Left lobe of liver (tissue), 2 donors: ENCODE results near the gene SPAG6. TPM values are rescaled to one million over a fixed set of nuclear protein-coding genes. Genes with fewer than 3 reads are reported as not detected.

Source experiments
- ATAC-seq: fragments of 200-7000 bp; cut with Tn5 transposase; one replicate; pipeline ENCODE4 v1.9.1; 2020; ENCODE audit warnings: mild to moderate bottlenecking, moderate library complexity
- DNase-seq: peaks from one replicate; pipeline ENCODE4 v3.0.0-alpha.2; 2020; ENCODE audit warnings: low spot score
- total RNA-seq: library from RNA; stranded (reverse); gene quantifications from one replicate; pipeline ENCODE4 v1.2.1, GENCODE V29; 2021
- donor health status: DM: no; HTN: no; CAD: no; lungs with moderate emphysema.
- donor health status: DM: no; HTN: yes; CAD: no.

SPAG6 gene
- total RNA-seq, 1 donor from 2014 or later: not detected

DNA sequence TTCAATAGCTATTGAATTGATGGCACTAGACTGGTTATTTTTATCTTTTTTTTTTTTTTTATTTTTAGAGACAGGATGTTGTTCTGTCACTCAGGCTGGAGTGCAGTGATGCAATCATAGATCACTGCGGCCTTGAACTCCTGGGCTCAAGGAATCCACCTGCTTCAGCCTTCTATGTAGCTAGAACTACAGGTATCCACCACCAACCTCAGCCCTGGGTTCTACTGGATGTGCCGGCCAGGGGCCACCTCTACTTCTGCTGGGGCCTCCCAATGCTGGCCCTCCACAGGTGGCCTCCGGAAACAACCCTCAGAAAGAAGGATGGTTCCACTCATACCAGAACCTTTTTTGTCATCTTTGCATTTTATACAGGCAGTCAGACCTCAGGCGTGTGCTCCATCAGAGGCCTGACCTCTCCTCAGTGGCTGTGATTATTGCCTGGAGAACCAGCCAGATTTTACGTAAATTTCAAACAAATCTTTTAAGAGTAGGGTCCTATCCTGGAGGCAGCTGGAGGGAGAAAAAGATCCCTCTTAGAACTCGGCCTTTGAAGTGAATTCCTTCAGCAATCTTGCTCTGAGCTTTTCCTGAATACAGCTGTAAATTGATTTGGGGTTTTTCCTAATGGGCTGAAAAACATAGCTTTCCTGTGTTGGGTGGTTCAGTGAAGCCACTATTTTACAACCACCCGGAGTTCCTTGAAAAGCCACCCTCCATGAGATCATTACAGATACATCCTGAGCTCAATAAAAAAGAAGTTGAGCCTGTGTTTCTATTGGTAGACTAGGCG is 110.0 kb downstream of the SPAG6 start:
- ATAC-seq: no peak
- no peak for DNase-seq

DNA sequence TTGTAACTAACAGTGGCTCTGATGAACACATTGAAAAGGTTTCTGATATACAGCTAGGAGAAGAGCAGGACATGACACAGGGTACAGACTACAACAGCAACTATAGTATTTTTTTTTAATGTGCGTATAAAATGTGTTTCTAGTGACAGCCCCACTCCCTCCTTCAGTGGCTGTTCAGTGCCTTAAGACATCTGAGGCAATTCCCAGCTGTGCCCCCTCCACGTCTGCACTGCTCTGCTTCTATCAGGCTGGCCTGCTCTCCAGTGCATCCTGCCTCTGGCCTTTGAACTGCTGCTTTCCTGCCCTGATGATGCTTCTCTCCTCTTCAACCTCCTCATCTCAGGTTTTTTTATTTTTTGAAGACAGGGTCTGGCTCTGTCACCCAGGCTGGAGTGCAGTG is 111.2 kb downstream of the SPAG6 start:
- ATAC-seq: no peak
- no peak for DNase-seq

DNA sequence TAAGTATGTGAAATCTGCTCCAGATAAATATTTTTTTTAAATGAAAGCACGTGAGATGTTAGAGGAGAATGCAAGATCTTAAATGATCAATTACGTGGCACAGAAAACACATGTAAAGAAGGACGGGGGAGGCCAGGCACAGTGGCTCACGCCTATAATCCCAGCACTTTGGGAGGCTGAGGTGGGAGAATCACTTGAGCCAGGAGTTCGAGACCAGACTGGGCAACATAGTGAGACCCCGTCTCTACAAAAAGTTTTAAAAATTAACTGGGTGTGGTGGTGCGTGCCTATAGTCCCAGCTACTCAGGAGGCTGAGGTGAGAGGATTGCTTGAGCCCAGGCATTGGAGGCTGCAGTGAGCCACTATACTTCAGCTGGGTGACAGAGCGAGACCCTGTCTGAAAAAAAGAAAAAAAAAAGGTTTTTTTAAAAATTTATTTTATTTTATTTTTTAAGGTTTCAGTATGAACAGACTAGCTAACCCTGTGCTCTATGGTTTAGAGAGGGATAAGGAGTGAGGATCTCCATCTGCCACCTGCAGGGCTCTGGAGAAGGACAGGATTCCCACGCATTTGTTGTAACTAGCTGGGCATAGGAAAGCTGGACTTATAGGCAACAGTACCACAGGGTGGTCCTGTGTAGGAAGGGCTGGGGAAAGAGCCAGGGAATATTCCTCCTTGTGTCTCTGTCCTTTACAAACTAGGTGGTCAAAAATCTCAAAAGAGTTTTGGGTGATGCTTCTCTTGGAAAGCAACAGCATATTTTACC is 113.2 kb downstream of the SPAG6 start:
- ATAC-seq (no peak), DNase-seq (no peak)

DNA sequence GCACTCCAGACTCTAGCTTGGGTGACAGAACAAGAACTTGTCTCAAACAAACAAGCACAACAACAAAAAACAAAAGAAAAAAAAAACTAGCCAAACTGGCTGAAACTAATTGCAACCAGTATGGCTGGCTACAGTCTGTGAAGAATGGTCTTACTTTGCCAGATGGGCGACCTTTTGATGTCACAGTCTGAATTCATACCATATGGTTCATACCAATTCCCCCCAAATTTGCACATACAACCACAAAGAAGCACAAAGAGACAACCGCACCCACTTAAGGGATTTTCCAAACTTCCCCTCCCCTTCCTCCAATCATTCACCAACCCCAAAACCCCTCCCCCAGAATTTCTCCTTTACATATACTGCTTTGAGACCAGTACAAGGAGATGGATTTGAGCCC is 114.2 kb downstream of the SPAG6 start:
- ATAC-seq (no peak), DNase-seq (no peak)

DNA sequence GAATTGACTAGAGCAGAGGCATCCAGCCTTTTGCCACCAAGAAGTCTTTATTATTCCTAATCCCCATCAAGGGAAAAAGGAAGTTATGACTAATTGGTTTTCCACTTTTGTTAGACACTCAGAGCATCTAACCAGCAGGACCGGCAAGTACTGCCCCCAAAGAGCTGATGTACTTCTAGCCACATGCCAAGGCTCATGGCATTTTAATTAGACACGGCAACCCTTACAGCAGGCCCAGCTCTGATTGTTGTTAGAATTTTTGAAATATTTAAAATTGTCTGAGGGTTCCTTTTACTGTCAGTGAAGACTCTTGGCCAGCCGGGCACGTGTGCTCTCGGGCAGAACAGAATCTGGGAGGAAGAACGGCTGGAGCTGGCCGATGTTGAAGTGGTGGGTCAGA is 114.8 kb downstream of the SPAG6 start:
- DNase-seq (no peak), ATAC-seq (no peak)

DNA sequence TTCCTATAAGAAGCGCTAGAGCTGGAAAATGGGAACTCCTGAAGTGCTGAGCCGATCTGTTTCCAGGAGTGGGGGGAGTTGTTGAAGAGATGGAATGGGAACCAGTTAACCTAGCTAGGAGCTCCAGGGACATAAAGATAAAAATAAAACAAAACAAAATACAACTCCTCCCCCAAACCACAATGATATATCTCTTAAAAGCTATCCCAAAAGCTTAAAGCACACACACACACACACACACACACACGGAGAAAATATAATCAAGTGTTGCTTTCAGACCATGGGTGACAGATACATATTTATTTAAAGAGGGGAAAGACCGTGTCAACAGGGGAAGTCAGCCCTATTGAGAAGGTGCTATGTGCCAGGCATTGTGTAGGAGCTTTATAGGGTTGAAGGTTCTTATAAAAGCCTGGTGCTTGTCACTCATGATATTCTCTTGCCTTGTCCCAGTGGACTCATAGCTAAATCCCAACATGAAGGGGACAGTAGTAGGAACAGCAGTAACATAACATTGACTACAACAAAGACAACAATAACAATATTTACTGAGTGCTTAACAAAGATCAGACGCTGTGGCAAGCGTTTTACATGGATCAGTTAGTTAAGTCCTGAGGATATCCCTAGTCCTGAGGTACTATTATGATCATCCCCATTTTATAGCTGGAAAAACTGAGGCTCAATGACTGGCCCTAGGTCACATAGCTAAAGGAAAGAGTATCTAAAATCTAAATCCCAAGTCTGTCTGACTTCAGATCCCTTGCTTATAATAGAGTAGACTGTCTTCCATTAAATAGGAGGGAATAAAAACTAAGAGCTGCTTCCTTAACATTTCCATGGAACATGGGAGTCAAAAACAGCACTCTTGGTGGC is 115.5 kb downstream of the SPAG6 start:
- ATAC-seq: no peak
- DNase-seq: no peak

DNA sequence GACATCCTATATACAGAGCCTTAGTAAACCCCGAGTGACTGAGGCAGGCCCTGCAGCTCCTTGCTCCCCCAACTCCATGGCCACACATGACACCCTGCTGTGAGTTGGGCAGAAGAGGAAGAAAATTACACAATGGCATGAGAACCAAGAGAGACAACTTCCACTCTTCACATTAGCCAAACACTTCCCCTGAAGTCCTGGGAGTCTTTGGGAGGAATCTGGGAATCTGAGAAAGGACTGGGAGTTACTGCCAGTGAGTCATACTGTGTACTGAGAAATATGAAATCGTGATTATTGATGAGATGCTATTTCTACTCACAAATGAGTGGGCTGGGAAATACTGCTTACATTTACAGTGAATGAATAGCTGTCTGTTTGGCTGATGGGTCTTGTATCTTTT is 116.6 kb downstream of the SPAG6 start:
- DNase-seq (no peak), ATAC-seq (no peak)

DNA sequence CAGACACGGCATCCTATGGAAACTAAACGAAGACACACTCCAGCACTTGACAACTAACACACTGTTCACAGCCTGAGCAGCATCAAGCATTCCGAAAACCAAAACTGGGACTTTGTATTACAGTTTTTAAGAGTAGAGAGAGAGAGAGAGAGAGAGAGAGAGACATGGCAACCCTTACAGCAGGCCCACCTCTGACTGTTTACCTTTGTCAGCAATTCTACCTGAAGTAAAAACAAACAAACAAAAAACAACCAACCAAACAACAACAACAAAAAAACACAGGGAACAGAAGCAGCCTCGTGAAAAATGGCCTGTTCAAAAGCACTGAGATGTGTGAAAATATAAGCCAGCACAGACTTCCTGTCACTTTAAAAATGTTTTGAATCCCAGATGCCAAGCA is 118.0 kb downstream of the SPAG6 start:
- DNase-seq: no peak
- no peak for ATAC-seq

DNA sequence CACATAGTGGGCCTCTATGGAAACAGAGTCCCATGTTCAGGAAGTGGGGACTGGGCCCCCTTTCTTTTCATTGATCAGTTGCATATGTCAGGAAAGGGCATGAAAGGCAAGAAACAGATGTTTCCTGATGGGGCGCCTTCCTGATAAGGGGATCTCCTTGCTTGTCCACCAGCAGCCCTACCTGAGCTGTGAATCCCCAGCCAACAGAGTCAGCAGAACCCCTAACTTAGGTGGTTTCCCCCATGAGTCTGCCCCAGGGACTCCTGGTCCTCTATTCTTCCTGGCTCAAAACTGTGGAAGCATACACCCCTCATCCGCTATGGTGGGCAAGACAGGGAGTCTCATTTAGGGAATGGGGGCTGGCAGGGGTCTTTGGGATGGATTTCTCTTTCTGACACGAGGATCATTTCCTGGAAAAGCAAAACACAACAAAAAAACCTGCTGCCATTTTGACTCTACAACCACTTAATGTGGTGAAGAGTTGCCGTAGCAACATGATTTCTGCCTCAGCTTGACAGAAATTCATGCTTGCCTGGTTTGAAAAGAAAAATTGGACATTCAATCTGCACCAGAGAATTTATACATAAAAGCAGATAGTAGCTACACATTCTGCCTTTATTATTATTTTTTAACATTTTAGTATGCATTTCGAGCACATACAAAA is 119.8 kb downstream of the SPAG6 start:
- no peak for ATAC-seq
- no peak for DNase-seq

DNA sequence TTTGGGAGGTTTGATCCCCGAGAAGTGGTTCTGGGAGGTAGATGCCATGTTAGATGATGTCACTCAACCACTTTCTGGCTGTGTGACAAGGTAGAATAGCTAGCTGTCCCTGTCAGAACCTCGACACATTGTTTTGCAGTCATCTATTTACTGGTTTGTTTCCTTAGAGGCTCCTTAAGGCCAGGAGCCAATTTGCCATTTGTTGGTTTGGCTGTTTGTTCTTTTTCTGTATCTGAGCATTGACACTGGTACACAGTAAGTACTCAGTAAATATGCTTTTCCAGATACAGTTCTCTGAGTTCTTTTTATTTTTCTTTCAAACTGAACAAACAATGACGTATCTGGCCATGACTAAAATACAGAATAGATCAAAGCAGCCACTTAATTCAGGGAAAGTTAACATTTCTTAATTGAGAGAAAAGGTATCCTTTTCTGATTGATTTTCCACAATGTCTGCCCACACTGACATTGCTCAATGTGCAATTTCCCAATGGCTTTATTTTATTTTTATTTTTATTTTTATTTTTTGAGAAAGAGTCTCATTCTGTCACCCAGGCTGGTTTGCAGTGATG is 121.6 kb downstream of the SPAG6 start:
- ATAC-seq (no peak), DNase-seq (no peak)

Other genes starting within 250 kb of the SPAG6 start
- not detected for gene EBLN1, start 127.5 kb upstream of the SPAG6 start, total RNA-seq
- gene COMMD3, start 29.1 kb upstream of the SPAG6 start, total RNA-seq: 30.1 TPM
- gene BMI1, start 24.4 kb upstream of the SPAG6 start, total RNA-seq: 25.4 TPM